HG03457 (cell line): Measurements from ENCODE around the gene DLGAP4.

Experiments used
- ATAC-seq: cut with Tn5 transposase; IDR thresholded peaks from one replicate; pipeline ENCODE4 v1.9.1; 2021; ENCODE audit warnings: moderate number of reproducible peaks; ENCODE audit not compliant: unreplicated experiment

DLGAP4 gene

DNA sequence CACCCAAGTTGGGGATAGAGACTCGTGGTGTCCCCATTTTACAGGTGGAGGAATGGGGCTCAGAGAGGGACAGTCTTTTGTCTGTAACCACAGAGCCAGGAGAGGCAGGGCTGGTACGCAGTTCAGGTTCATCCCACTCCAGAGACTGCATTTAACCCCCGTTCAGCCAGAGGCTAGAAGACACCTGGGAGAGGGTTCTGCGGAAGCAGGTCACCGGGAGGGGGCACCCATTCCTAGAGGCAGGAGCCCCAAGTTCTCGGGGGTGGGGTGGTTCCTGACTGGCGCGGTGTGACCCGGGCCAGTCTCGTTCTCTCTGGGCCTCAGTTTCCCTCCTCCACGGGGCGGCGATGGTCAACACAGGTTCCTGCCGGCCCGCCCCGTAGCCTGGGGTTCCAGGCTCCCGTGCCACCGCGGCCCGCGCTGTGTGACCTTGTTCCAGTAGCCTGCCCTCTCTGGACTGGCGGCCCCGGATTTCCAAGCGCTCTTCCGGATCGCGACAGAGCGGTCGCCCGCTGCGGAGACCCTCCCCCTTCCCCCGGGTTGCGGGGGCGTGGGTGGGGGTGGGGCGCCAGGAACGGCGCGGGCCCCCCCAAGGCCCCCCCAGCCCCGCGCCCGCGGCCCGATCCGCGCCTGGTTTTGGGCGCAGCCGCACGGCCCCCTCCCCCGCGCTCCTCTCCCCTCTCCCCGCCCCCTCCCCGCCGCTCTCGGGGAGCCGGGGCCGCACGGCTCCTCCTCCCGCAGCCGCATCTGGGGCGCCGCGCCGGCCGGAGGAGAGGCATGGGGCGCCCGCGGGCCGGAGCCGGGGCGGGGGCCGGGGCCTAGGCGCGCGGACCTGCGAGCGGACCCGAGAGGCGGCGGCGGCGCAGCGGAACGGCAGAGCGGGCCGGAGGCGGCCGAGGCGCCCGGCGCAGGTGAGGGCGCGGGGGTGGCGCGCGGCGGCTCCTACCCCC, at the start of gene DLGAP4:
DLGAP4 (plus strand) TSS at position 738 of the 950 bp plus-strand sequence. CDS start 125,379 bp downstream, outside the sequence.
- ATAC-seq = no peak

DNA sequence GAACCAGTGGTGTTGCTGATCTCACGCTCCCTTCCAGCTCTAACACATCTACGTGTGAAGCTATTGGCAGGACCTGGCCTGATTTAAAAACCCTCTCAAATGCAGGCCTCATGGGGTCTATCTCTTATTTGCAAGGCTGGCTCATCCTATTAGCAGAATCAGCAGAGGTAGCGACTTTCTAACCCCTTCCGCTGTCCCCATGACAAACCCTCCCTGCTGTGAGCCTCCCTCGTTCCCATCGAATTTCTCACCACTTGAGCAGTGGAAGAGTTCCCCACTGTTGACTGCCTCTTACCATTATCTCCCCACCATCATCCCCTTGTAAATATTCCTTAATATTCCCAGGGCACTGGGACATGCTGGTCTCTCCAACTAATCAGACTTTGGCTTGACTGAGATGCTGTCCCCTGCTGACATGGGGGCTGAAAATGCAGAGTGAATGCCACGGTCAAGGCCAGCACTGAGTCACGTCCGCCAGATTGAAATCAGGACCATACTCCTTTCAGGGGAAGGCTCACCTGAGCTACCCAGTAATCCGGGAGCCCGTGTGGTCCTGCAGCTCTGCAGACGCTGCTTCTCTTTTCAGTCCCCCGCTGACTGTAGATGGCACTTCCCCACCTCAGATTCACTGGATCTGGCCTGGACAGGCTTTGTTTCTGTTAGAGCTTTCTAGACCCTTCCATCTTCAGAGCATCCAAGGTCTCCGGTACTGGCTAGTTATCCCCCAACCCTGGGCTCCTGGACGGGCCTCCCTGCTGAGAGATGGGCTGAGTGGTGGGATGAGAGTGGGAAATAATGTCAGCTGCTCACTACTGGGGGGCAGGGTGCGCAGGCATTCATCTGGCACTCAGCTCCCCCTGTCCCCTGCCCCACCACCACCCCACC, 46.7 kb upstream of the DLGAP4 start:
- ATAC-seq = no peak

GRCh38 chr20:36260316-36260715, 45.8 kb upstream of the DLGAP4 start:
- no peak for ATAC-seq

GRCh38 chr20:36261389-36262105, 44.6 kb upstream of the DLGAP4 start:
- ATAC-seq = no peak

DNA sequence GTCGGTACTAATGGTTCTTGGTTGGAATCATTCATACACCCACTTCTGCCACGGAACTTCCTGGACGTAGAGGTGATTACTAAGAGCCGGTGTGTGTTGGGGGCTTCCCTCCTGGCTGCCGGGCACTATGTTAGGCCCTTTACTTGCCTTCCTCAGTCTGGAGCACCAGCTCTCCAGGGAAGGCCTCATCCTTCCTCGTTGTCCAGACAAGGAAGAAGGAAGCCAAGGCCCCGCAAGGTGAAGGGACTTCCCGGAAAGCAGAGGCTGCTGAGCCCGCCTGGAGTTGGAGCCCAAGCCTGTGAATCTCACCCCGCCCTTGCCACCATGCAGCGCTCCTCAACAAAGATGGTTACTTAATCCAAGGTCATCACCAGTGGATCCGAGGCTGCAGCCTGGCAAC, 43.7 kb upstream of the DLGAP4 start:
- ATAC-seq = no peak

DNA sequence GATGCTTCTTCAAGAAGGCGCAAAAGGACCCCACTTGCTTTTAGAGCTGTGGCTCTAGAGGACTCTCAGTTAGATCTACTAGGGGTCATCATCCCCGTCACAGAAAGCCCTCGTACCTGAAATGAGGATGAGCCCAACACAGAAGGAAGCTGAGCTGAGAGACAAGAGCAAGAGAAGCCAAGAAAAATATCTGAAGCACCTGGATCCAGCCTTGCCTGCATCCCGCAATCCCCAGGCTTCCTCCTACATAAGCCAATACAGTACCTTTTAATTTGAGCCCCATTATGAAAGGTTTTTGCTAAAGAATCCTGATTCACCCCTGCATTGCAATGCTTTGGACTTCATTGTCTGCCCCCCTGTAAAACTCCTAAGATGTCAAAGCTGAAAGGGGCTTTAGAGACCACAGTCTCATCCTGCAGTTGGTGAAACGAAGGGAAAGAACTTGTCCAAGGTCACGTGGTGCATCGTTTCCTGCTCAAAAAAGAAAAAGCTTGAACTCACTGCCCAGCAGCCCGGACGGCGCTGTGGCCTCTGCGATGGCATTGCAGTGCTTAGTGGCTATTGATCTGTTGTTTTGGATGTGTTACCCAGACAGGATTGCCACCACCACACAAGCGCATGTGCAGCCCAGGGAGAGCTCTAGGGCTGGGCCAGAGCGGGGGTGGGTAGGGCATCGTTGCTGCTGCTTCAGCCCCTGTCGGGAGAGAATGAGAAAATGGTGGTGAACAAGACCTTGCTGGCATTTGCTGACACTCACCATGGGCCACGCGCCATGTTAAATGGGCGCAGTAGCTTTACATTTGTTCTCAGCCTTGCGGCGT, 41.5 kb upstream of the DLGAP4 start:
- no peak for ATAC-seq

DNA sequence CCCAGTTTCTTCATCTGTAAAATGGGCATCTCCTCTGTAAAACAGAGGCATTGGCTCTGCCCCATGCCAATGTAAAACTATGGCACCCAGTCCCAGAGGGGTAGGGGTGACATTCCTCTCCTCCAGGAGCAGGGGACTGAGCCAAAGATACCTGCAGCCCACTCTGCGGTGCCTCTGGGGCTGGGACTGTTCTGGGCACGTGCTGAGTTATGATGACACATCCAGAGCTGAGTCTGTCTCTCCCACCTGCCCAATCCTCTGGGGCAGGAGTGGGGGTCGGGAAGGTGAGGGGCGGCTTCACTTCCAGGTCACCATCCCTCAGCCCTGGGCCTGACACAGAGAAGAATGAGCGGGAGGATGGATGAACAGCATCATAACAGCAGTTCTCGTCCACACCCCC, 40.0 kb upstream of the DLGAP4 start:
- ATAC-seq = no peak

GRCh38 chr20:36267605-36268381, 38.3 kb upstream of the DLGAP4 start:
- ATAC-seq = no peak

- no peak for ATAC-seq
Observed at GRCh38 chr20:36268440-36269342, 37.4 kb upstream of the DLGAP4 start.

DNA sequence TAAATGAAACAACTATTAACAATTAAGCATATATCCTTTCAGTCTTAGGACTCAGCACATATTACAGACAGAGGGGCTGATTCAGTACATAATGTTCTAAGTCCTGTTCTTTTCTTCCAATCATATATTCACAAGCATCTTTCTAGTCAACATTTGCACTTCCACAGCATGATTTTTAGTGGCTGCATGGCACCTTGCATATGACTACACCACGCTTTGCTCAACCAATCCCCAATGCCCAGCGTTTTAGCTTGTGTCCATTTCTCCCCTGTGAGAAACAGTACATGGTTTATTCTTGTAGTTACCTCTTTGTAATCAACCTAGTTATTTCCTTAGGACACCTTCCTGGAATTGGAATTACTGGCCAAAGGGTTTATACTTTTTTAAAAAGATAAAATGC, 36.6 kb upstream of the DLGAP4 start:
- no peak for ATAC-seq

DNA sequence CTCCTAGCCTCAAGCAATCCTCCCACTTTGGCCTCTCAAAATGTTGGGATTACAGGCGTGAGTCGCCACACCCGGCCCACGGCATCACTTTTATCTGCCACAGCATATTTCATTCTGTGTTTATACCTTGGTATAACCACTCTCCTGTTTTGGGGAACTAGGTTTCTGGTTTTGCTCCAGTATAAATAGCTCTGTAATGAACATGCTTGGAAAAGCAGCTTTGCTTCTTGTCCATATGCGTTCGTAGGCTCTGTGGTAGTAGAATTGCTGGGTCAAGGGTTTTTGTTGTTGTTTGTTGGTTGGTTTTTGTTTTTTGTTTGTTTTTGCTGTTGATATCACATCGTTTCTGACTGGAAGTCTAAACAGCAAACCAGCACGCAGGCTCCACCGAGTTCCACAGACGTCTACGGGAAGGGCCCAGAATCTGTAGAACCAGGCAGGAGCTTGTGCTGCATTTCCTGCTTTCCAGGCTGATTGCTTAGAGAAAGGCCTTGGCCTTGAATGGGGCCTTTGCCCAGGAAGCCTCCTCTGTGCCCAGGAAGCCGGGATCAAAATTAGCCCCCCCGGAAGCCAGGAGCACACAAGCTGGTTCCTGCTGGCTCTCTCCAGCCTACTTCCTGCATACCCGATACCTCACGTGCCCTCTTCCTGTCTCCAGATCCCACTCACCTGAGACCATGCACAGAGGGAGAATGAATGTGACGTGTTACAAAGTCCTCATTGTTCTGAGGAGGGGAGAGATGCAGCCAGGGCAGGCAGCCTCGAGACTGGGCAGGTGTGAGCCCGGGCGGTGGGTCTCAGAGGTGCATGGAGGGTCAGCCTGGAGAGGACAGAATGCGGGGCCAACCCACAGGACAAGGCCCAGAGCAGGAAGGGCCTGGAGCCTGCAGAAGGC, 35.1 kb upstream of the DLGAP4 start:
- ATAC-seq = no peak

DNA sequence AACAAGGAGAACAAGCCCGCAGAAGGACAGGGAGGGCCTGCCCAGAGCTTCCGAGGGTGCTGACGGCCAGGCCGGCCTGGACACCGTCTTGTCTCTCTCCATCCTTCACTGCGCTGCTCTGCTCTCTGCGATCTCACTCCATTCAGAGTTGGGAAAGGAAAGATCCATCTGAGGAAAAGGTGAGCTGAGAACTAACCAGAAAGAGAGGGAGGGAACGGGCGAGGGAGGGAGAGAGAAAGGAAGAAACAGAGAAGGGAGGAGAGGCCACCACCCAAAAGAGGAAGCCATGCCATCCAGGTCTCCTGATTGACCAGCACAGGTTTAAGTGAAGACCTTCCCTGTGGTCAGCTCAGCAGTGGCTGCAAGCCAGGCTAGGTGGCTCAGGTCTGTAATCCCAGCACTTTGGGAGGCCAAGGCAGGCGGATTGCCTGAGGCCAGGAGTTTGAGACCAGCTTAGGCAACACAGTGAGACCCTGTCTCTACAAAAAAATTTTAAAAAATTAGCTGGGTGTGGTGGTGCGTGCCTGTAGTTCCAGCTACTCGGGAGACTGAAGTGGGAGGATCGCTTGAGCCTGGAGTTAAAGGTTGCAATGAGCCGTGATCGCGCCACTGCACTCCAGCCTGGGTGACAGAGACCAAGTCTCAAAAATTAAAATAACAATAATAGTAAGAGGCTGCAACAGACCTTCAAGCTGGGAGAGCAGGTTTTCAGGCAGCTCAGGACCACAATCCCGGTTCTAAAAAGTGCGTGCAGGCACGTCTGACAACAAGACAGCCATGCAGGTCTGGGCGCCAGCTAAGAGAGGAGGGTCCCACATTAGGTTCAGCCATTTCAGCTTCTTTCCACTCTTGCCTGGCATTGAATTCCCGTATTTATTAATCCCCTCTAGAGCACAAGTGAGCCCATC, 34.2 kb upstream of the DLGAP4 start:
- ATAC-seq = no peak

- ATAC-seq = no peak
Observed at GRCh38 chr20:36272547-36273220, 33.5 kb upstream of the DLGAP4 start.

- ATAC-seq = no peak
Observed at GRCh38 chr20:36273414-36274180, 32.5 kb upstream of the DLGAP4 start.
